Astrocyte (in vitro differentiated cells and primary cell): ENCODE data around the gene TCTN1.

Experiments
- EZH2 ChIP-seq: IDR thresholded peaks from 2 replicates; pipeline ENCODE4 v1.6.1; 2012; ENCODE audit warnings: mild to moderate bottlenecking, low read length, inconsistent platforms; ENCODE audit not compliant: insufficient read depth
- TF ChIP-seq, protein P1 (sequence below): IDR thresholded peaks from 2 replicates; pipeline ENCODE4 v1.5.1; 2011; ENCODE audit warnings: low read depth, mild to moderate bottlenecking, inconsistent platforms, low read length, moderate library complexity; ENCODE audit not compliant: insufficient read depth

DNA sequence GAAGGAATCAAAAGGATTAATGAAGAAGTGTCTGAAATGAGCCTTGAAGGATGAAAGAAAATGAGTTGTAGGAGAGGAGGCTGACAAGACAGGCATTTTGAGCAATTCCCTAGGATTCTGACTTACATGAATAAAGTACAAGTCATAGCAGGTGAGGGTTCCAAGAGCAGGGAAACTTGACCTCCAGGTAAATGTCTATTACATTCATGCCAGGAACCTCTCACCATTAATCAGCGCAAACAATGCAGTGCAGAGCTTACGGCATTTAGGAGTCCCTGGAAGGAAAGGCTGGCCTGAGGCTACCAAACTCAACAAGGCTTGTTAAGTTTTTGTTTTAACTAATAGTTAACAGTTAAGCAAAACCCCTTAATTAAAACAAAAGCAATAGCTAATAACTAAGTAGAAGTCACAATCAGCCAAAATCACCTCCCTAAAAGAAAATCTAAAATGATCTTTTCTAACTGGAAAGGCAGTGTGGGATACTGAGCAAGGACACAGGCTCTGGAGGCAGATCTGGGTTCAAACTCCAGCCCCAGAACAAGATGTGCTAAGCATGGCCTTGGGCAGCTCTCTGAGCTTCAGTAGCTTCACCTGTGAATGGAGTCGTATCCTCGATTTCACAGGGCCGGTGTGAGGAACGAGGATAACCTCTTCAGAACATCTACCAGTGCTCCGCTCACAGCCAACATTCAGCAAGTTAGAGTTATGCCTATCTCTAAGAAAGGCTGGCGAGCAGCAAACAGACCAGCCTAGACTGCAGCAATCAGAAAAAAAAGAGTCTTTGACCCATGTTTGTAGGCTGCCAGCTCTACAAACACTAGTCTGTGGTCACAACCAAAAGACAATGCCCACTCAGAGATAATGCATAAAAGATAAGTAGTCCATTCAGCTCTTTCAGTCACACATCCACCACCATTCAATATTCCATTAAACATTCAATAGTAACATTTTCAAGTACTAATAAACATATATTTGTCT lies 47.7 kb upstream of the TCTN1 start:
- TF ChIP-seq, protein P1, sequence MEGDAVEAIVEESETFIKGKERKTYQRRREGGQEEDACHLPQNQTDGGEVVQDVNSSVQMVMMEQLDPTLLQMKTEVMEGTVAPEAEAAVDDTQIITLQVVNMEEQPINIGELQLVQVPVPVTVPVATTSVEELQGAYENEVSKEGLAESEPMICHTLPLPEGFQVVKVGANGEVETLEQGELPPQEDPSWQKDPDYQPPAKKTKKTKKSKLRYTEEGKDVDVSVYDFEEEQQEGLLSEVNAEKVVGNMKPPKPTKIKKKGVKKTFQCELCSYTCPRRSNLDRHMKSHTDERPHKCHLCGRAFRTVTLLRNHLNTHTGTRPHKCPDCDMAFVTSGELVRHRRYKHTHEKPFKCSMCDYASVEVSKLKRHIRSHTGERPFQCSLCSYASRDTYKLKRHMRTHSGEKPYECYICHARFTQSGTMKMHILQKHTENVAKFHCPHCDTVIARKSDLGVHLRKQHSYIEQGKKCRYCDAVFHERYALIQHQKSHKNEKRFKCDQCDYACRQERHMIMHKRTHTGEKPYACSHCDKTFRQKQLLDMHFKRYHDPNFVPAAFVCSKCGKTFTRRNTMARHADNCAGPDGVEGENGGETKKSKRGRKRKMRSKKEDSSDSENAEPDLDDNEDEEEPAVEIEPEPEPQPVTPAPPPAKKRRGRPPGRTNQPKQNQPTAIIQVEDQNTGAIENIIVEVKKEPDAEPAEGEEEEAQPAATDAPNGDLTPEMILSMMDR = no peak
- TF ChIP-seq EZH2 = no peak
